Suppressor macrophage treated with lipopolysaccharide for 1 hour (primary cell): ENCODE results near the gene EXT2.

Source experiments
- DNase-seq, 3 donors: peaks; one replicate each; pipeline ENCODE4 v3.0.0-alpha.2; 2020 to 2022

EXT2 gene

GRCh38 chr11:44136176-44136945 lies 40.9 kb downstream of the EXT2 start:
- no peak for DNase-seq

- no peak for DNase-seq
These were observed 41.6 kb downstream of the EXT2 start for GRCh38 chr11:44137057-44137456.

- no peak for DNase-seq
These were observed 42.8 kb downstream of the EXT2 start for GRCh38 chr11:44138286-44138685.

- no peak for DNase-seq
These were observed 43.5 kb downstream of the EXT2 start for GRCh38 chr11:44138980-44139379.

GRCh38 chr11:44139565-44140330 lies 44.3 kb downstream of the EXT2 start:
- no peak for DNase-seq

GRCh38 chr11:44140372-44140771 lies 44.9 kb downstream of the EXT2 start:
- DNase-seq, result no peak

- no peak for DNase-seq
These were observed 45.3 kb downstream of the EXT2 start for GRCh38 chr11:44140805-44141204.

- peak; percentile 44 to 56 (median 52) for DNase-seq
These were observed 48.8 kb downstream of the EXT2 start for GRCh38 chr11:44143987-44144909.

- DNase-seq, result peak; percentile 27 to 60 (median 39)
These were observed 49.7 kb downstream of the EXT2 start for GRCh38 chr11:44145011-44145775.

- DNase-seq, result no peak
These were observed 51.5 kb downstream of the EXT2 start for GRCh38 chr11:44146931-44147330.

- DNase-seq, result no peak
These were observed 52.3 kb downstream of the EXT2 start for GRCh38 chr11:44147751-44148150.

GRCh38 chr11:44149651-44150050 lies 54.2 kb downstream of the EXT2 start:
- no peak for DNase-seq

GRCh38 chr11:44150401-44150800 lies 54.9 kb downstream of the EXT2 start:
- DNase-seq, result no peak

- DNase-seq, result no peak
These were observed 61.5 kb downstream of the EXT2 start for GRCh38 chr11:44157019-44157418.

GRCh38 chr11:44158384-44158783 lies 62.9 kb downstream of the EXT2 start:
- no peak for DNase-seq

GRCh38 chr11:44159848-44160721 lies 64.6 kb downstream of the EXT2 start:
- DNase-seq, result peak in 1 of 3 donors; percentile 15

GRCh38 chr11:44162004-44162403 lies 66.5 kb downstream of the EXT2 start:
- no peak for DNase-seq

- no peak for DNase-seq
These were observed 67.2 kb downstream of the EXT2 start for GRCh38 chr11:44162662-44163061.

GRCh38 chr11:44165432-44165831 lies 70.0 kb downstream of the EXT2 start:
- DNase-seq, result no peak

- no peak for DNase-seq
These were observed 71.6 kb downstream of the EXT2 start for GRCh38 chr11:44167046-44167445.

- no peak for DNase-seq
These were observed 76.0 kb downstream of the EXT2 start for GRCh38 chr11:44171518-44171917.
